Measurements from ENCODE around the gene PMM1. TPM values are rescaled to one million over a fixed set of nuclear protein-coding genes. Genes with fewer than 3 reads are reported as not detected.
"Not testable (repeated sequence)": the region's sequence is repeated elsewhere in the genome, so short reads cannot be mapped to it uniquely, and the experiment has no call there.

PMM1 gene
- total RNA-seq = 10 to 100 TPM; 12.6 to 21.4 (median 18.3) TPM
- polyA plus RNA-seq = 19.1 TPM
- long read RNA-seq, donor 1, transcript PMM1-201 (8 exons, 1,298 nt) = major isoform, 13 of 20 reads
- long read RNA-seq, donor 1, partial matches to known transcripts = 3 of 20 reads
- long read RNA-seq, donor 1, other reads (novel, unspliced or antisense) = 2 of 20 reads
- long read RNA-seq, donor 2, transcript PMM1-201 (8 exons, 1,298 nt) = major isoform, 13 of 19 reads
- long read RNA-seq, donor 2, partial matches to known transcripts = 2 of 19 reads
- long read RNA-seq, donor 2, other reads (novel, unspliced or antisense) = 3 of 19 reads
- long read RNA-seq, donor 3, transcript PMM1-201 (8 exons, 1,298 nt) = major isoform, 13 of 23 reads
- long read RNA-seq, donor 3, partial matches to known transcripts = 1 of 23 reads
- long read RNA-seq, donor 3, other reads (novel, unspliced or antisense) = 5 of 23 reads
- long read RNA-seq, donor 4, transcript PMM1-201 (8 exons, 1,298 nt) = major isoform, 16 of 19 reads
- long read RNA-seq, donor 4, partial matches to known transcripts = 2 of 19 reads
- long read RNA-seq, donor 4, other reads (novel, unspliced or antisense) = 1 of 19 reads

DNA sequence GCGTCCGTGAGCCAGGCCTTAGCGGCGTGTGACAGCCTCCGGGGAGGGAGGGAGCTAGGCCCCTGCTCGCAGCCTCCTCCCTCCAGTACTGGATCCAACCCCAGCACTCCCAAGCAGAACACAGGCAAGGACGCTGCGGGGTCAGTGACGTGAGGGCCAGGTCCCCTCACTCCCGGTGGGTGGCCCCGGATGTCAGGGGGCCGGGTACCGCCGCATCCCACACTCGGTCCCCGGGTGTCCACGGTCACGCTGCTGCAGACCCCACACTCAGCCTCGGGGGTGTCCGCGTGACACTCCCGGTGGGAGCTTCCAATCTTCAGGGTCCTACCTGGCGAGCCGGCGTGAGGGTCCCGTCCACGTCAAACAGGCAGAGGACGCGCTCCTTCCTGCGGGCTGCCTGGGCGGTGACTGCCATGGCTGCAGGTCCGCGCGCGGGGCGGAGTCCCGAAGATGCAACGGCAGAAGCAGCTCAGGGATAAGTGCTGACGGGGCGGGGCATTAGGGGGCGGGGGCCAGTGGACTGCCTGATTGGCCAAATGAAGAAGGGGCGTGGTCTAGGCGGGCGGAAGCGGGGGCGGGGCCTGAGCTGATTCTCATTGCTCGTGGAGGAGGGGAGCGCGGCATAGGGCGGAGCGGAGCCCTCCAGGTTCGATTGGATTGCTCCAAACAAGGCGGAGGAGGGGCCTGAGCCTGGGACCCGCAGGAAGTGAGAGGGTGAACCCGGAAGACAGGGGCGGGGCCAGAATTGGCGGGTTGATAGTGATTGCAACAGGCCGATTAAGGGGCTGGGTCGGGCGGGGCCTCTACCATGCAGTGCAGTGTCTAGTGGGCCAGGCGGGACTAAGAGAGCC, at the start of gene PMM1:
PMM1 (minus strand) TSS at position 450 of the 851 bp plus-strand sequence; CDS start at position 415, 35 bp downstream.
- intact Hi-C loops (cut with DNase I) = no loop called here
- Histone ChIP-seq H3K27ac (ENCODE audit: low read length) (peak within 1 kb of the TSS; percentile 25), H3K9me3 (ENCODE audit: control insufficient read depth, low read length) (no peaks in the 10 kb centered on the region), H3K4me1 (ENCODE audit: control insufficient read depth, insufficient read depth, low read length) (no peaks in the 10 kb centered on the region), H3K4me3 (ENCODE audit: low read length) (peak within 1 kb of the TSS; percentile 49), H3K27me3 (ENCODE audit: control insufficient read depth, insufficient read depth) (no peaks in the 10 kb centered on the region)
- under 1% methylated on average over 61 of the region's 61 CpGs for WGBS
- DNase-seq (peak; percentile 100), ATAC-seq (peak; percentile 99 to 100)

DNA sequence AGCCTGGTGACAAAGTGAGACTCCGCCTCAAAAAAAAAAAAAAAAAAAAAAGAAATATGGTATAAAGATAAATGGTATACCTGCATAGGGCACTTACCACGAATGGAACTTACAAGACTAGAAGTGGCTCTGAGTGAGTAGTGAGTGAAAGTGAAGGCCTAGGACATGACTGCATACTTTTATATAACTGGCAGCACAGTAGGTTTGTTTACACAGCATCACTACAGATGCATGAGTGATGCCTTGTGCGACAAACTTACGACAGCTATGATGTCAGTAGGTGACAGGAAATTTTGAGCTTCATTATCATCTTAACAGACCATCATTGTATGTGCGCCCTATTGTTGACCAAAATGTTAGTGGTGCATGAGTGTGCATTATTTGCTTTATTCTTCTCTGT, 49.1 kb upstream of the PMM1 start:
- no peaks in the 10 kb centered on the region for H3K9me3 ChIP-seq (ENCODE audit: control insufficient read depth, low read length)
- intact Hi-C loops (cut with DNase I) = no loop called here
- no peak overlapping the region for H3K4me3 ChIP-seq (ENCODE audit: low read length)
- H3K27ac ChIP-seq (ENCODE audit: low read length) = no peak overlapping the region
- H3K27me3 ChIP-seq (ENCODE audit: control insufficient read depth, insufficient read depth) = no peaks in the 10 kb centered on the region
- ATAC-seq = no peak
- DNase-seq = no peak
- peaks cover 2% of the 10 kb centered on the region for H3K4me1 ChIP-seq (ENCODE audit: control insufficient read depth, insufficient read depth, low read length)
- WGBS = 84% methylated on average over 5 of the region's 5 CpGs

- Histone ChIP-seq H3K4me3 (ENCODE audit: low read length) (no peak overlapping the region), H3K27me3 (ENCODE audit: control insufficient read depth, insufficient read depth) (no peaks in the 10 kb centered on the region), H3K27ac (ENCODE audit: low read length) (no peak overlapping the region), H3K9me3 (ENCODE audit: control insufficient read depth, low read length) (no peaks in the 10 kb centered on the region), H3K4me1 (ENCODE audit: control insufficient read depth, insufficient read depth, low read length) (peaks cover 2% of the 10 kb centered on the region)
- intact Hi-C loops (cut with DNase I) = no loop called here
- ATAC-seq (no peak), DNase-seq (no peak)
- 90% methylated on average over 5 of the region's 5 CpGs for whole genome bisulfite sequencing
Measured at GRCh38 chr22:41638124-41638523, 48.5 kb upstream of the PMM1 start.

GRCh38 chr22:41637623-41638022, 48.0 kb upstream of the PMM1 start:
- H3K9me3 ChIP-seq (ENCODE audit: control insufficient read depth, low read length); ATAC-seq; intact Hi-C loops (cut with DNase I); H3K27ac ChIP-seq (ENCODE audit: low read length); H3K27me3 ChIP-seq (ENCODE audit: control insufficient read depth, insufficient read depth); DNase-seq; H3K4me1 ChIP-seq (ENCODE audit: control insufficient read depth, insufficient read depth, low read length); H3K4me3 ChIP-seq (ENCODE audit: low read length): not testable (repeated sequence)
- 97% methylated on average over 8 of the region's 8 CpGs for WGBS

DNA sequence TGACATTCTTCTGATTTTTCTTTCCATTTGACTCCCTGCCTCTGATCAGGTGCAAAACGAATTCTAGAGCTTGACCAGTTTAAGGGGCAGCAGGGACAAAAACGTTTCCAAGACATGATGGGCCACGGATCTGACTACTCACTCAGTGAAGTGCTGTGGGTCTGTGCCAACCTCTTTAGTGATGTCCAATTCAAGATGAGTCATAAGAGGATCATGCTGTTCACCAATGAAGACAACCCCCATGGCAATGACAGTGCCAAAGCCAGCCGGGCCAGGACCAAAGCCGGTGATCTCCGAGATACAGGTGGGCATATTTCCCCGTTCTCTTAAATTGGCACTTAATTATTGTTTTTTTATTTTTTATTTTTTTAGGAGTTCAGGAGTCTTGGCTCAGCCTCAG, 46.8 kb upstream of the PMM1 start:
- Histone ChIP-seq H3K27ac (ENCODE audit: low read length) (peak overlapping the region; percentile 84), H3K9me3 (ENCODE audit: control insufficient read depth, low read length) (no peaks in the 10 kb centered on the region), H3K4me1 (ENCODE audit: control insufficient read depth, insufficient read depth, low read length) (peaks cover 2% of the 10 kb centered on the region), H3K4me3 (ENCODE audit: low read length) (no peak overlapping the region), H3K27me3 (ENCODE audit: control insufficient read depth, insufficient read depth) (no peaks in the 10 kb centered on the region)
- peak; percentile 30 to 63 (median 62) for DNase-seq
- 57% methylated on average over 7 of the region's 7 CpGs for WGBS
- peak; percentile 82 to 85 for ATAC-seq
- intact Hi-C loops (cut with DNase I) = no loop called here

- H3K4me1 ChIP-seq (ENCODE audit: control insufficient read depth, insufficient read depth, low read length); H3K9me3 ChIP-seq (ENCODE audit: control insufficient read depth, low read length); DNase-seq; intact Hi-C loops (cut with DNase I); H3K4me3 ChIP-seq (ENCODE audit: low read length); ATAC-seq; H3K27me3 ChIP-seq (ENCODE audit: control insufficient read depth, insufficient read depth); H3K27ac ChIP-seq (ENCODE audit: low read length): not testable (repeated sequence)
- WGBS = 95% methylated on average over 8 of the region's 8 CpGs
Measured at GRCh38 chr22:41634610-41635009, 45.0 kb upstream of the PMM1 start.

- 96% methylated on average over 13 of the region's 23 CpGs for WGBS
- intact Hi-C loops (cut with DNase I); ATAC-seq: not testable (repeated sequence)
Measured at GRCh38 chr22:41631615-41632014, 42.0 kb upstream of the PMM1 start.

GRCh38 chr22:41631115-41631514, 41.5 kb upstream of the PMM1 start:
- H3K4me1 ChIP-seq (ENCODE audit: control insufficient read depth, insufficient read depth, low read length); H3K9me3 ChIP-seq (ENCODE audit: control insufficient read depth, low read length); H3K27ac ChIP-seq (ENCODE audit: low read length); H3K4me3 ChIP-seq (ENCODE audit: low read length); ATAC-seq; intact Hi-C loops (cut with DNase I); H3K27me3 ChIP-seq (ENCODE audit: control insufficient read depth, insufficient read depth): not testable (repeated sequence)
- WGBS = 97% methylated on average over 26 of the region's 28 CpGs
- DNase-seq = peak in 1 of 3 donors; percentile 59

More at GRCh38 chr22:41631615-41632014, 42.0 kb upstream of the PMM1 start:
- not testable (repeated sequence) for DNase-seq; H3K27me3 ChIP-seq (ENCODE audit: control insufficient read depth, insufficient read depth); H3K9me3 ChIP-seq (ENCODE audit: control insufficient read depth, low read length); H3K4me1 ChIP-seq (ENCODE audit: control insufficient read depth, insufficient read depth, low read length); H3K27ac ChIP-seq (ENCODE audit: low read length); H3K4me3 ChIP-seq (ENCODE audit: low read length)

- no peaks in the 10 kb centered on the region for H3K27me3 ChIP-seq (ENCODE audit: control insufficient read depth, insufficient read depth)
- H3K4me3 ChIP-seq (ENCODE audit: low read length) = no peak overlapping the region
- H3K27ac ChIP-seq (ENCODE audit: low read length) = no peak overlapping the region
- H3K4me1 ChIP-seq (ENCODE audit: control insufficient read depth, insufficient read depth, low read length) = peaks cover 3% of the 10 kb centered on the region
- intact Hi-C loops (cut with DNase I) = no loop called here
- no peaks in the 10 kb centered on the region for H3K9me3 ChIP-seq (ENCODE audit: control insufficient read depth, low read length)
- DNase-seq (no peak), ATAC-seq (no peak)
- WGBS = 96% methylated on average over 7 of the region's 7 CpGs
Measured at GRCh38 chr22:41625577-41625976, 35.9 kb upstream of the PMM1 start.

GRCh38 chr22:41621911-41622179, 32.2 kb upstream of the PMM1 start:
- Histone ChIP-seq H3K27ac (ENCODE audit: low read length) (peak overlapping the region; percentile 93), H3K9me3 (ENCODE audit: control insufficient read depth, low read length) (no peaks in the 10 kb centered on the region), H3K4me1 (ENCODE audit: control insufficient read depth, insufficient read depth, low read length) (peaks cover 3% of the 10 kb centered on the region), H3K4me3 (ENCODE audit: low read length) (peak overlapping the region; percentile 48), H3K27me3 (ENCODE audit: control insufficient read depth, insufficient read depth) (no peaks in the 10 kb centered on the region)
- DNase-seq (no peak), ATAC-seq (no peak)
- intact Hi-C loops (cut with DNase I) = no loop called here
- 2% methylated on average over 8 of the region's 8 CpGs for WGBS

Data from right cardiac atrium (tissue), 5 donors.